KMS-11 (cell line): ENCODE data around the gene FUBP3.

Experiments
- H2AFZ ChIP-seq: fragments of 200-600 bp; sonication (generic); 2 replicates; pipeline ENCODE4 v1.6.1; 2016; ENCODE audit warnings: antibody characterized with exemption, mixed run types, low read depth
- H3K27ac ChIP-seq: fragments of 200-600 bp; sonication (generic); 2 replicates; pipeline ENCODE4 v1.6.1; 2016; ENCODE audit warnings: mild to moderate bottlenecking, mixed run types
- H3K27me3 ChIP-seq: fragments of 200-600 bp; sonication (generic); 2 replicates; pipeline ENCODE4 v1.6.1; 2017; ENCODE audit warnings: mild to moderate bottlenecking, low read depth, mixed run types, moderate library complexity; ENCODE audit not compliant: insufficient read depth
- H3K36me3 ChIP-seq: fragments of 200-600 bp; sonication (generic); 2 replicates; pipeline ENCODE4 v1.6.1; 2017; ENCODE audit warnings: mild to moderate bottlenecking, mixed run types; ENCODE audit not compliant: insufficient read depth
- H3K4me1 ChIP-seq: fragments of 200-600 bp; sonication (generic); 2 replicates; pipeline ENCODE4 v1.6.1; 2016; ENCODE audit warnings: mild to moderate bottlenecking, low read depth, mixed run types; ENCODE audit not compliant: poor library complexity, severe bottlenecking
- H3K4me2 ChIP-seq: fragments of 200-600 bp; sonication (generic); 2 replicates; pipeline ENCODE4 v1.7.0; 2016; ENCODE audit warnings: mild to moderate bottlenecking, mixed run types
- H3K4me3 ChIP-seq: fragments of 200-600 bp; sonication (generic); IDR thresholded peaks from 2 replicates; pipeline ENCODE4 v1.6.1; 2017; ENCODE audit warnings: low read depth, low read length, mixed read lengths; ENCODE audit not compliant: insufficient read depth
- H3K79me2 ChIP-seq: fragments of 200-600 bp; sonication (generic); 2 replicates; pipeline ENCODE4 v1.6.1; 2016; ENCODE audit warnings: low read depth, mixed run types; ENCODE audit not compliant: insufficient read depth
- H3K9ac ChIP-seq: fragments of 200-600 bp; sonication (generic); 2 replicates; pipeline ENCODE4 v1.6.1; 2016; ENCODE audit warnings: mild to moderate bottlenecking, mixed run types
- H4K20me1 ChIP-seq: fragments of 200-600 bp; sonication (generic); 2 replicates; pipeline ENCODE4 v1.6.1; 2016; ENCODE audit warnings: mild to moderate bottlenecking, mixed run types; ENCODE audit not compliant: insufficient read depth
- CTCF ChIP-seq: fragments of 200-600 bp; sonication (generic); conservative IDR thresholded peaks from 2 replicates; pipeline ENCODE4 v1.6.1; 2017; ENCODE audit warnings: low read depth, mild to moderate bottlenecking, antibody characterized with exemption, low read length, moderate library complexity, mixed read lengths

Gene FUBP3

GRCh38 chr9:130669965-130670364 is 90.6 kb downstream of the FUBP3 start:
- Histone ChIP-seq H3K4me2 (no peak overlapping the region), H2AFZ (no peak overlapping the region), H3K27ac (no peak overlapping the region)

GRCh38 chr9:130670644-130671043 is 91.3 kb downstream of the FUBP3 start:
- Histone ChIP-seq H3K4me3 (no peak overlapping the region), H2AFZ (no peak overlapping the region), H3K4me1 (no peaks in the 10 kb centered on the region), H3K4me2 (no peak overlapping the region), H3K36me3 (no peaks in the 10 kb centered on the region), H3K27ac (no peak overlapping the region), H4K20me1 (no peaks in the 10 kb centered on the region), H3K79me2 (no peaks in the 10 kb centered on the region), H3K9ac (no peak overlapping the region), H3K27me3 (peaks cover 29% of the 10 kb centered on the region)
- no peak for TF ChIP-seq CTCF

More at GRCh38 chr9:130669965-130670364, 90.6 kb downstream of the FUBP3 start:
- Histone ChIP-seq H3K9ac (no peak overlapping the region), H4K20me1 (no peaks in the 10 kb centered on the region), H3K27me3 (peaks cover 33% of the 10 kb centered on the region), H3K36me3 (no peaks in the 10 kb centered on the region), H3K4me1 (no peaks in the 10 kb centered on the region), H3K4me3 (no peak overlapping the region), H3K79me2 (no peaks in the 10 kb centered on the region)
- no peak for TF ChIP-seq CTCF

GRCh38 chr9:130672466-130672865 is 93.1 kb downstream of the FUBP3 start:
- no peak overlapping the region for H3K9ac ChIP-seq
- peaks cover 15% of the 10 kb centered on the region for H3K27me3 ChIP-seq
- H3K79me2 ChIP-seq = no peaks in the 10 kb centered on the region
- H3K4me2 ChIP-seq = no peak overlapping the region
- H3K27ac ChIP-seq = no peak overlapping the region
- no peaks in the 10 kb centered on the region for H3K36me3 ChIP-seq
- no peaks in the 10 kb centered on the region for H4K20me1 ChIP-seq
- no peak for TF ChIP-seq CTCF
- no peak overlapping the region for H3K4me3 ChIP-seq
- no peak overlapping the region for H2AFZ ChIP-seq
- H3K4me1 ChIP-seq = no peaks in the 10 kb centered on the region

- Histone ChIP-seq H3K27me3 (peaks cover 15% of the 10 kb centered on the region), H3K27ac (no peak overlapping the region), H3K79me2 (no peaks in the 10 kb centered on the region), H3K4me2 (no peak overlapping the region), H2AFZ (no peak overlapping the region), H3K36me3 (no peaks in the 10 kb centered on the region), H3K4me3 (no peak overlapping the region), H3K4me1 (no peaks in the 10 kb centered on the region), H3K9ac (no peak overlapping the region), H4K20me1 (no peaks in the 10 kb centered on the region)
- no peak for TF ChIP-seq CTCF
These were observed 93.7 kb downstream of the FUBP3 start for GRCh38 chr9:130672933-130673615.
